ENCODE measurements around the gene ECE2.

- TF ChIP-seq, protein P1, sequence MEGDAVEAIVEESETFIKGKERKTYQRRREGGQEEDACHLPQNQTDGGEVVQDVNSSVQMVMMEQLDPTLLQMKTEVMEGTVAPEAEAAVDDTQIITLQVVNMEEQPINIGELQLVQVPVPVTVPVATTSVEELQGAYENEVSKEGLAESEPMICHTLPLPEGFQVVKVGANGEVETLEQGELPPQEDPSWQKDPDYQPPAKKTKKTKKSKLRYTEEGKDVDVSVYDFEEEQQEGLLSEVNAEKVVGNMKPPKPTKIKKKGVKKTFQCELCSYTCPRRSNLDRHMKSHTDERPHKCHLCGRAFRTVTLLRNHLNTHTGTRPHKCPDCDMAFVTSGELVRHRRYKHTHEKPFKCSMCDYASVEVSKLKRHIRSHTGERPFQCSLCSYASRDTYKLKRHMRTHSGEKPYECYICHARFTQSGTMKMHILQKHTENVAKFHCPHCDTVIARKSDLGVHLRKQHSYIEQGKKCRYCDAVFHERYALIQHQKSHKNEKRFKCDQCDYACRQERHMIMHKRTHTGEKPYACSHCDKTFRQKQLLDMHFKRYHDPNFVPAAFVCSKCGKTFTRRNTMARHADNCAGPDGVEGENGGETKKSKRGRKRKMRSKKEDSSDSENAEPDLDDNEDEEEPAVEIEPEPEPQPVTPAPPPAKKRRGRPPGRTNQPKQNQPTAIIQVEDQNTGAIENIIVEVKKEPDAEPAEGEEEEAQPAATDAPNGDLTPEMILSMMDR (IDR thresholded peaks at IDR 0.05; ENCODE audit: low read length) = no peak
- TF ChIP-seq EZH2 (optimal IDR thresholded peaks at IDR 0.05; ENCODE audit: low read depth, low read length) = no peak
Measured at GRCh38 chr3:184233127-184233843, 42.5 kb upstream of the ECE2 start.

Data from MM.1S (cell line).